CD4-positive, alpha-beta T cell (primary cell): ENCODE measurements around the gene RNF213. TPM values are rescaled to one million over a fixed set of nuclear protein-coding genes. Genes with fewer than 3 reads are reported as not detected.

Experiments used
- ATAC-seq: fragments of 200-7000 bp; cut with Tn5 transposase; one replicate; pipeline ENCODE4 v1.10.0; 2022; ENCODE audit warnings: mild to moderate bottlenecking; ENCODE audit not compliant: poor library complexity
- CTCF ChIA-PET: fragments of 350-600 bp; sonication (Branson Sonifier 250); formaldehyde crosslinking; loops from one replicate; lab custom pipeline; 2021; ENCODE audit warnings: antibody characterized with exemption, inconsistent platforms; lab: Charles Lee
- POLR2A ChIA-PET: fragments of 350-600 bp; sonication (Branson Sonifier 250); formaldehyde crosslinking; loops from one replicate; lab custom pipeline; 2021; ENCODE audit warnings: antibody characterized with exemption, inconsistent platforms; lab: Charles Lee
- DNase-seq, 14 experiments: peaks; one replicate each; pipeline ENCODE4 v3.0.0-alpha.2; 2013 to 2020; ENCODE audit warnings: mixed read lengths in 2 of 14
- H3K27ac ChIP-seq, 2 donors: one replicate each; pipeline versions ENCODE4 v1.5.1 to v1.7.0; 2013; ENCODE audit warnings: low read length in 2 of 2, low read depth in 1 of 2, mild to moderate bottlenecking in 1 of 2
- H3K27me3 ChIP-seq, 2 experiments: 1 replicate in 1 of 2; 2 replicates in 1 of 2; pipeline versions ENCODE4 v1.6.1 to v1.7.0; 2013; ENCODE audit warnings: low read length in 2 of 2, control low read depth in 1 of 2, mild to moderate bottlenecking in 1 of 2, moderate library complexity in 1 of 2; ENCODE audit not compliant: insufficient read depth in 2 of 2, control insufficient read depth in 1 of 2
- H3K36me3 ChIP-seq: one replicate; pipeline ENCODE4 v1.6.1; 2013; ENCODE audit warnings: low read length, control low read depth; ENCODE audit not compliant: insufficient read depth
- H3K4me1 ChIP-seq: one replicate; pipeline ENCODE4 v1.6.1; 2013; ENCODE audit warnings: low read length, control low read depth; ENCODE audit not compliant: insufficient read depth
- H3K4me3 ChIP-seq: one replicate; pipeline ENCODE4 v1.5.1; 2013; ENCODE audit warnings: mild to moderate bottlenecking, low read length, moderate library complexity
- H3K9me3 ChIP-seq, 2 experiments: 1 replicate in 1 of 2; 2 replicates in 1 of 2; pipeline versions ENCODE4 v1.6.1 to v1.7.0; 2013; ENCODE audit warnings: low read length in 2 of 2, mild to moderate bottlenecking in 2 of 2, control low read depth in 1 of 2, moderate library complexity in 1 of 2; ENCODE audit not compliant: control insufficient read depth in 1 of 2, insufficient read depth in 1 of 2
- H3K27ac Mint-ChIP-seq: one replicate; pipeline ENCODE4 v1.8.0; 2020; ENCODE audit warnings: mixed read lengths
- H3K27me3 Mint-ChIP-seq: one replicate; pipeline ENCODE4 v1.8.0; 2021; ENCODE audit warnings: mixed read lengths
- H3K36me3 Mint-ChIP-seq: one replicate; pipeline ENCODE4 v1.8.0; 2021; ENCODE audit warnings: low read depth, mixed read lengths
- H3K4me1 Mint-ChIP-seq: one replicate; pipeline ENCODE4 v1.8.0; 2021; ENCODE audit warnings: low read depth, mixed read lengths
- H3K4me3 Mint-ChIP-seq: one replicate; pipeline ENCODE4 v1.8.0; 2020; ENCODE audit warnings: mild to moderate bottlenecking, mixed read lengths
- H3K9me3 Mint-ChIP-seq: one replicate; pipeline ENCODE4 v1.8.0; 2020; ENCODE audit warnings: mixed read lengths
- intact Hi-C, 2 experiments: fragments of 100-400 bp; cut with DNase I in 1 of 2; cut with micrococcal nuclease in 1 of 2; formaldehyde crosslinking; loops; one replicate each; pipeline versions ENCODE4 v1.15.1 to v1.9.0; 2023 to 2025; cut with DNase I, micrococcal nuclease
- total RNA-seq, 174 experiments: library from RNA in 2 of 174; stranded (reverse) in 2 of 174; gene quantifications; one replicate each; pipeline ENCODE4 v1.2.3 and lab custom pipeline; 2021 to 2026
- TF ChIP-seq, protein P1 (sequence below): fragments of 200-600 bp; IDR thresholded peaks from one replicate; pipeline ENCODE4 v1.8.0; 2022; ENCODE audit warnings: antibody characterized with exemption, mild to moderate bottlenecking

RNF213 gene
- total RNA-seq, 2 experiments from 2014 or later = 290 to 312 TPM

- TF ChIP-seq, protein P1, sequence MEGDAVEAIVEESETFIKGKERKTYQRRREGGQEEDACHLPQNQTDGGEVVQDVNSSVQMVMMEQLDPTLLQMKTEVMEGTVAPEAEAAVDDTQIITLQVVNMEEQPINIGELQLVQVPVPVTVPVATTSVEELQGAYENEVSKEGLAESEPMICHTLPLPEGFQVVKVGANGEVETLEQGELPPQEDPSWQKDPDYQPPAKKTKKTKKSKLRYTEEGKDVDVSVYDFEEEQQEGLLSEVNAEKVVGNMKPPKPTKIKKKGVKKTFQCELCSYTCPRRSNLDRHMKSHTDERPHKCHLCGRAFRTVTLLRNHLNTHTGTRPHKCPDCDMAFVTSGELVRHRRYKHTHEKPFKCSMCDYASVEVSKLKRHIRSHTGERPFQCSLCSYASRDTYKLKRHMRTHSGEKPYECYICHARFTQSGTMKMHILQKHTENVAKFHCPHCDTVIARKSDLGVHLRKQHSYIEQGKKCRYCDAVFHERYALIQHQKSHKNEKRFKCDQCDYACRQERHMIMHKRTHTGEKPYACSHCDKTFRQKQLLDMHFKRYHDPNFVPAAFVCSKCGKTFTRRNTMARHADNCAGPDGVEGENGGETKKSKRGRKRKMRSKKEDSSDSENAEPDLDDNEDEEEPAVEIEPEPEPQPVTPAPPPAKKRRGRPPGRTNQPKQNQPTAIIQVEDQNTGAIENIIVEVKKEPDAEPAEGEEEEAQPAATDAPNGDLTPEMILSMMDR = no peak
- Mint-ChIP-seq H3K27me3 (no peaks in the 10 kb centered on the region), H3K9me3 (no peaks in the 10 kb centered on the region), H3K36me3 (peaks cover 99% of the 10 kb centered on the region), H3K4me3 (no peak overlapping the region), H3K27ac (no peak overlapping the region), H3K4me1 (no peaks in the 10 kb centered on the region)
- DNase-seq = no peak
- intact Hi-C loops = no loop called here
- ATAC-seq = no peak
- ChIA-PET POLR2A (no interaction called here), CTCF (no interaction called here)
- Histone ChIP-seq H3K36me3 (peaks cover 100% of the 10 kb centered on the region), H3K4me1 (no peaks in the 10 kb centered on the region), H3K27me3 (no peaks in the 10 kb centered on the region), H3K27ac (no peak overlapping the region), H3K9me3 (peaks cover 0 to 3% of the 10 kb centered on the region in 2 experiments), H3K4me3 (no peak overlapping the region)
These were observed 89.1 kb downstream of the RNF213 start for GRCh38 chr17:80349751-80350150.

DNA sequence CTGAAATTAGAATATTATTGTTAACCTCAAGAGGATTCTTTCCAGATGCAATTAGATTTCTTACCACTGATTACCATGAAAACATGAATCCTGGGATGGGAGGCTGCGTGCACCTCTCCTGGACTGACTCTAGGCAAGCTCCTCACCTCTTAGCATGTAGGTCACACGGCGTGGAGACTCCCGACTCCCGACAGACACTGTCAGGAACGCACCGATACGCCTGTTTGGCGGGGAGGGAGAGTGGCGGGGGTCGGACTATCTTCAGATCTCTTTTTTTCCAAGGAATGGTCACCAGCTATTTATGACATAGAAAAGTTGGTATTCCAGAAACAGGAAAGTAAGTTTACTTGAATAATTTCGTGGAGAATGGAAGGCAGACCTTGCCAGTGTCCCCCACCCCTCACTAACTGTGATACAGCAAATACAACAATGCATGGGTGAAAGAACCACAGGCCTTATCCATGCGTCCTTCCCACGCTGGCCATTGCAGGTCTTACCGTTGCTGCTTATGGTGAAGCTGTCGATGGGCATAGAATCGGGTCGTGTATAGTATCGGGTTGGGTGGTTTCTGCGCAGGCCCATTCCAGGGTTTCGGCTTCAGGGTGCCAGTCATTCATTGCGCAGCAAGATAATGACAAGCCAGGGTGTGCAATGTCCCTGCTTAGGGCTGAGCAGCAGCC lies 91.7 kb downstream of the RNF213 start:
- intact Hi-C loops = no loop called here
- Mint-ChIP-seq H3K36me3 (peaks cover 93% of the 10 kb centered on the region), H3K4me3 (no peak overlapping the region), H3K27me3 (no peaks in the 10 kb centered on the region), H3K27ac (no peak overlapping the region), H3K9me3 (no peaks in the 10 kb centered on the region), H3K4me1 (no peaks in the 10 kb centered on the region)
- ATAC-seq (no peak), DNase-seq (no peak)
- peaks cover 98% of the 10 kb centered on the region for H3K36me3 ChIP-seq
- no peak overlapping the region for H3K4me3 ChIP-seq
- ChIA-PET POLR2A (no interaction called here), CTCF (no interaction called here)
- H3K27me3 ChIP-seq = no peaks in the 10 kb centered on the region
- no peaks in the 10 kb centered on the region for H3K9me3 ChIP-seq
- H3K4me1 ChIP-seq = no peaks in the 10 kb centered on the region
- H3K27ac ChIP-seq = no peak overlapping the region
- TF ChIP-seq, protein P1 = no peak

DNA sequence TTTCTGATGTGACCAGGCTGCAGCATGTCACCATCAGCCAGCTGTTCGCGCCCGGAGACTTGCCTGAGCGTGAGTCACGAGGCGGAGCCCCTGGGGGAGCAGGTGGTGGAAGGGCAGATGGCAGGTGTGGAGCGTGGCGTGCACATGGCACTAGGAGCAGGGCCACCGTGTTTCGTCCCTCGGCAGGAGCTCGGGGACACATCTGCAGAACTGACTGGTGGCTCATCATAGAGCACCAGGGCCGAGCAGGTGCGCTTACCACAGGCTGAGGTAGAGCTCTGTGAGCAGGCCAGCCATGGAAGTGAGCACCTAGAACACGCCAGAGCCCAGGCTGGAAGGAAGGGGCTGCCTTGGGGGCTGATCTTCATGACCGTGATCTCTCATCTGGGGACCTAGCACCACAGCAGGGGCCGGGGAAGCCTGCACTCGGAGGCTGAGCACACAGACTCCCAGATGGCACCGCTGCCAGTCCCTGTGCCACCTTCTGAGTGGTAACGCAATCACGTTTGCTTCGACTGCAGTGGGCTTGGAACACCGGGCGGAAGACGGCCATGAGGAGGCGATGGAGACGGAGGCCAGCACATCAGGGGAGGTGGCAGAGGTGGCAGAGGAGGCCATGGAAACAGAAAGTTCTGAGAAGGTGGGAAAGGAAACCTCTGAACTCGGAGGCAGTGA lies 92.5 kb downstream of the RNF213 start:
- intact Hi-C loops = no loop called here
- peaks cover 91% of the 10 kb centered on the region for H3K36me3 Mint-ChIP-seq

More for the DNA sequence above, 92.5 kb downstream of the RNF213 start:
- Mint-ChIP-seq H3K27ac (no peak overlapping the region), H3K27me3 (no peaks in the 10 kb centered on the region), H3K9me3 (no peaks in the 10 kb centered on the region), H3K4me1 (no peaks in the 10 kb centered on the region), H3K4me3 (no peak overlapping the region)
- no peaks in the 10 kb centered on the region for H3K4me1 ChIP-seq
- POLR2A ChIA-PET = no interaction called here
- H3K27ac ChIP-seq = no peak overlapping the region
- no peak for ATAC-seq
- H3K36me3 ChIP-seq = peaks cover 98% of the 10 kb centered on the region
- CTCF ChIA-PET = no interaction called here
- DNase-seq = peak in 2 of 14 experiments; percentile 21 to 30
- no peak overlapping the region for H3K4me3 ChIP-seq
- TF ChIP-seq, protein P1 = no peak
- no peaks in the 10 kb centered on the region for H3K27me3 ChIP-seq
- no peaks in the 10 kb centered on the region for H3K9me3 ChIP-seq
